Neural cell (in vitro differentiated cells): Measurements from ENCODE around the gene EMC9.

Source experiments
- EP300 ChIP-seq: fragments of 450-650 bp; conservative IDR thresholded peaks from 2 replicates; pipeline ENCODE4 v1.6.1; 2014; ENCODE audit warnings: antibody characterized with exemption, mild to moderate bottlenecking, moderate library complexity; ENCODE audit not compliant: poor library complexity, severe bottlenecking
- EZH2 ChIP-seq: fragments of 200-600, 300-800 bp; shearing (Covaris generic), sonication (generic); IDR thresholded peaks from 2 replicates; pipeline ENCODE4 v1.6.1; 2014; ENCODE audit warnings: antibody characterized with exemption, low read length, borderline replicate concordance, mild to moderate bottlenecking; ENCODE audit not compliant: insufficient read depth, poor library complexity, severe bottlenecking
- POLR2AphosphoS5 ChIP-seq: IDR thresholded peaks from 2 replicates; pipeline ENCODE4 v1.6.1; 2012
- TF ChIP-seq, protein P1 (sequence below): fragments of 450-650 bp; IDR thresholded peaks from 2 replicates; pipeline ENCODE4 v1.5.1; 2014; ENCODE audit warnings: antibody characterized with exemption, mild to moderate bottlenecking, moderate library complexity; ENCODE audit not compliant: poor library complexity, severe bottlenecking

DNA sequence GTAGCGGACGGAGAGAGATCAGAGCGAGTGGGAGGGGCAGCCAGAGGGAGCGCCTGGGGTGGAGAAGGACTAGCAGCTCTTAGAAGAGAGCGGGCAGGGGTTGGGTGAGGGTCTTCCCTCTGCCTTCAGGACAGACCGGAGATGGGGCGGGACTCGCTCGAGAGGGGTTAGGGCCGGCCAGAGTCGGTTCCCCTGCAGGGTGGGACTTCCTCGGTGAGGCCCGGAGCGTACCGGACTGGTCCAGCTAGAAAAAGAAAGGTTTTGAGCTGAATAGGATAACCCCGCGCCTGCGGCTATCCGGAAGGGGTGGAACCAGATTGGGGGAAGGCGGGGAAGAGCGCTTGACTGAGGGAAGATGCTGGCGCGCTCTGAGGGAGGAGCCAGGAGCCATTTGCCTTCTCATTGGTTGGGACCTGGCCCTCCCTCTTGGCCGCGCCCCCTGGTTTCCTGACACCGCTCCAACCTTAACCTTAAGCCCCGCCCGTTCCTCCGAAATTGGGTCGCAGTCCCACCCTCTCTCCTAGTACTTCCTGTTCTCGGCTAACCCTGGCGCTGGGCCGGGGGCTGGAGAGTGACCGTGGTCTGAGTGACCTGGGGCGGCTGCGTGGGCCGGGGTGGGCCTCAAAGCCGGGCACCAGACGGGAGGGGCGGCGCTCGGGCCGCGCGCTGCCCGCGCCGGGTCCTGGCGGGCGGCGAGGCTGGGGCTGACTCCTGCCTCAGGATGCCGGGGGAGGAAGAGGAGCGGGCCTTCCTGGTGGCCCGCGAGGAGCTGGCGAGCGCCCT, 5.8 kb upstream of the EMC9 start, which contains the start of gene RNF31:
- TF ChIP-seq EZH2 (no peak), POLR2AphosphoS5 (peak; percentile 58), EP300 (no peak)
- TF ChIP-seq, protein P1, sequence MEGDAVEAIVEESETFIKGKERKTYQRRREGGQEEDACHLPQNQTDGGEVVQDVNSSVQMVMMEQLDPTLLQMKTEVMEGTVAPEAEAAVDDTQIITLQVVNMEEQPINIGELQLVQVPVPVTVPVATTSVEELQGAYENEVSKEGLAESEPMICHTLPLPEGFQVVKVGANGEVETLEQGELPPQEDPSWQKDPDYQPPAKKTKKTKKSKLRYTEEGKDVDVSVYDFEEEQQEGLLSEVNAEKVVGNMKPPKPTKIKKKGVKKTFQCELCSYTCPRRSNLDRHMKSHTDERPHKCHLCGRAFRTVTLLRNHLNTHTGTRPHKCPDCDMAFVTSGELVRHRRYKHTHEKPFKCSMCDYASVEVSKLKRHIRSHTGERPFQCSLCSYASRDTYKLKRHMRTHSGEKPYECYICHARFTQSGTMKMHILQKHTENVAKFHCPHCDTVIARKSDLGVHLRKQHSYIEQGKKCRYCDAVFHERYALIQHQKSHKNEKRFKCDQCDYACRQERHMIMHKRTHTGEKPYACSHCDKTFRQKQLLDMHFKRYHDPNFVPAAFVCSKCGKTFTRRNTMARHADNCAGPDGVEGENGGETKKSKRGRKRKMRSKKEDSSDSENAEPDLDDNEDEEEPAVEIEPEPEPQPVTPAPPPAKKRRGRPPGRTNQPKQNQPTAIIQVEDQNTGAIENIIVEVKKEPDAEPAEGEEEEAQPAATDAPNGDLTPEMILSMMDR, result no peak
